Lower lobe of right lung (tissue), 2 donors: ENCODE data around the gene LHFPL4. TPM values are rescaled to one million over a fixed set of nuclear protein-coding genes. Genes with fewer than 3 reads are reported as not detected.
"Not testable (repeated sequence)": the region's sequence is repeated elsewhere in the genome, so short reads cannot be mapped to it uniquely, and the experiment has no call there.

Experiments used
- ATAC-seq, 2 donors: fragments of 200-7000 bp; cut with Tn5 transposase; one replicate each; pipeline ENCODE4 v1.9.1; 2020 to 2022; ENCODE audit warnings: mild to moderate bottlenecking in 2 of 2, moderate library complexity in 2 of 2
- DNase-seq: peaks from one replicate; pipeline ENCODE4 v3.0.0-alpha.2; 2020
- H3K27ac ChIP-seq: fragments of 200-600 bp; one replicate; pipeline ENCODE4 v1.8.0; 2022
- H3K27me3 ChIP-seq: fragments of 200-600 bp; one replicate; pipeline ENCODE4 v1.8.0; 2022; ENCODE audit warnings: low read depth
- H3K36me3 ChIP-seq: fragments of 200-600 bp; one replicate; pipeline ENCODE4 v1.8.0; 2022; ENCODE audit warnings: mild to moderate bottlenecking
- H3K4me1 ChIP-seq: fragments of 200-600 bp; one replicate; pipeline ENCODE4 v1.8.0; 2022
- H3K4me3 ChIP-seq: fragments of 200-600 bp; one replicate; pipeline ENCODE4 v1.8.0; 2022; ENCODE audit warnings: mild to moderate bottlenecking
- H3K9me3 ChIP-seq: fragments of 200-600 bp; one replicate; pipeline ENCODE4 v1.8.0; 2022
- intact Hi-C: fragments of 100-400 bp; cut with DNase I; formaldehyde crosslinking; loops from one replicate; pipeline ENCODE4 v1.11.0; 2022
- total RNA-seq: library from RNA; stranded (reverse); fragmentation: NEBNext Ultra II Directional; extraction: Animal tissue kit (Norgen Biotek cat#: 25700); gene quantifications from one replicate; pipeline ENCODE4 v1.2.1, GENCODE V29; 2021
- TF ChIP-seq, protein P1 (sequence below): fragments of 200-600 bp; IDR thresholded peaks from one replicate; pipeline ENCODE4 v1.8.0; 2022; ENCODE audit warnings: antibody characterized with exemption, mild to moderate bottlenecking
- donor health status: DM: no; HTN: yes; CAD: no; lungs with severe emphysema.

Gene LHFPL4
- total RNA-seq, 1 donor from 2014 or later, result not detected

DNA sequence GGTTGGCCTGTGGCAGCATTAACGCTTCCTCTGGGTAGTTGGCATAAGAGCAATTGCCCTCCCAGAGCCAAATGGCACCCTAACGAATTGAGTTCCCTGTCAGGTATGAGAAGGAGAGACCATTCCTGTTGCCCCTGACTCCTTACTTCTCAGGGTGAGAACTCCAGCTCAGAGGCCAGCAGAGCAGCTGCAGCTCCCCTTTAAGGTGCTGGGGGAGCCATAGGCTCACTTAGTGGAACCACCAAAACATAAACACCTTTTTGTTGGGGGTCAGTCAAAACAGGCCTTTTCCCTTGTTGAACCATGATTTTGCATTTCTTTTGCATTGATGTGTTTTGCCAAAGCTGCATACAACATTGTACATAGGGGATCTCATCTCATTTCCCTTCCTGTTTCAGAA is 28.1 kb upstream of the LHFPL4 start:
- TF ChIP-seq, protein P1, sequence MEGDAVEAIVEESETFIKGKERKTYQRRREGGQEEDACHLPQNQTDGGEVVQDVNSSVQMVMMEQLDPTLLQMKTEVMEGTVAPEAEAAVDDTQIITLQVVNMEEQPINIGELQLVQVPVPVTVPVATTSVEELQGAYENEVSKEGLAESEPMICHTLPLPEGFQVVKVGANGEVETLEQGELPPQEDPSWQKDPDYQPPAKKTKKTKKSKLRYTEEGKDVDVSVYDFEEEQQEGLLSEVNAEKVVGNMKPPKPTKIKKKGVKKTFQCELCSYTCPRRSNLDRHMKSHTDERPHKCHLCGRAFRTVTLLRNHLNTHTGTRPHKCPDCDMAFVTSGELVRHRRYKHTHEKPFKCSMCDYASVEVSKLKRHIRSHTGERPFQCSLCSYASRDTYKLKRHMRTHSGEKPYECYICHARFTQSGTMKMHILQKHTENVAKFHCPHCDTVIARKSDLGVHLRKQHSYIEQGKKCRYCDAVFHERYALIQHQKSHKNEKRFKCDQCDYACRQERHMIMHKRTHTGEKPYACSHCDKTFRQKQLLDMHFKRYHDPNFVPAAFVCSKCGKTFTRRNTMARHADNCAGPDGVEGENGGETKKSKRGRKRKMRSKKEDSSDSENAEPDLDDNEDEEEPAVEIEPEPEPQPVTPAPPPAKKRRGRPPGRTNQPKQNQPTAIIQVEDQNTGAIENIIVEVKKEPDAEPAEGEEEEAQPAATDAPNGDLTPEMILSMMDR, result no peak
- Histone ChIP-seq H3K4me3 (no peak overlapping the region), H3K27ac (no peak overlapping the region), H3K27me3 (no peaks in the 10 kb centered on the region), H3K36me3 (no peaks in the 10 kb centered on the region), H3K9me3 (peaks cover 3% of the 10 kb centered on the region), H3K4me1 (no peaks in the 10 kb centered on the region)
- no peak for ATAC-seq
- intact Hi-C loops, result no loop called here
- no peak for DNase-seq

GRCh38 chr3:9569054-9569453 is 15.4 kb upstream of the LHFPL4 start:
- Histone ChIP-seq H3K9me3 (peaks cover 14% of the 10 kb centered on the region), H3K27me3 (no peaks in the 10 kb centered on the region), H3K4me3 (no peak overlapping the region), H3K4me1 (no peaks in the 10 kb centered on the region), H3K27ac (no peak overlapping the region), H3K36me3 (no peaks in the 10 kb centered on the region)
- DNase-seq (no peak), ATAC-seq (no peak)
- intact Hi-C loops, result no loop called here
- TF ChIP-seq, protein P1, result no peak

- intact Hi-C loops, result no loop called here
- no peaks in the 10 kb centered on the region for H3K36me3 ChIP-seq
- DNase-seq (no peak), ATAC-seq (no peak)
- H3K27me3 ChIP-seq, result no peaks in the 10 kb centered on the region
- no peak overlapping the region for H3K4me3 ChIP-seq
- H3K27ac ChIP-seq, result no peak overlapping the region
- H3K4me1 ChIP-seq, result no peaks in the 10 kb centered on the region
- TF ChIP-seq, protein P1, result no peak
- peaks cover 14% of the 10 kb centered on the region for H3K9me3 ChIP-seq
Measured at GRCh38 chr3:9565316-9565715, 11.7 kb upstream of the LHFPL4 start.

DNA sequence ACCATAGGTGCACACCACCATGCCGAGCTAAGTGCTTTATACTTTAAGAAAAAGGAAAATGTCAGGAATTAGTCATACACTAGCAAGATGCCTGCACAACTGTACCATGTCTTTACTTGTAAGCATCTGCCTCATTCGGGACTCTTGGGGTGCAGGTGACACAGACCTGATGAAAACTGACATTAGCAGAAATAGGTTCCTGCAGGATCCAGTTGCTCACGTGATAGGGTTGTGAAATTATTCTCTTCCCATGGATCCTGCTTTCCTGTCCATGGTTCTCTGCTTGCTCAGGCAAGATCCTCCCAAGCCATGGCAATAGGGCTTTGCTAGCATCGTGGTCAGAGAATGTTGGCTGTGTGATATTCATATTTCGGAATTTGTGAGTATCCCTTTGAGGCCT is 10.2 kb upstream of the LHFPL4 start:
- Histone ChIP-seq H3K27ac (no peak overlapping the region), H3K4me1 (no peaks in the 10 kb centered on the region), H3K36me3 (no peaks in the 10 kb centered on the region), H3K27me3 (no peaks in the 10 kb centered on the region), H3K9me3 (peaks cover 14% of the 10 kb centered on the region), H3K4me3 (no peak overlapping the region)
- DNase-seq, result no peak
- ATAC-seq, result no peak
- intact Hi-C loops, result no loop called here
- TF ChIP-seq, protein P1, result no peak

DNA sequence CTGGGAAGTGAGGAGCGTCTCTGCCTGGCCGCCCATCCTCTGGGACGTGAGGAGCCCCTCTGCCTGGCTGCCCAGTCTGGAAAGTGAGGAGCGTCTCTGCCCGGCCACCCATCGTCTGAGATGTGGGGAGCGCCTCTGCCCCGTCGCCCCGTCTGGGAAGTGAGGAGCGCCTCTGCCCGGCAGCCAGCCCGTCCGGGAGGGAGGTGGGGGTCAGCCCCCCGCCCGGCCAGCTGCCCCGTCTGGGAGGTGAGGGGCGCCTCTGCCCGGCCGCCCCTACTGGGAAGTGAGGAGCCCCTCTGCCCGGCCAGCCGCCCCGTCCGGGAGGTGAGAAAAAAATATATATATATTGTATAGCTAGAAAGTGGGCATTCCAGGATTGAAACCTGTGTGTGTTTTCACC is 6.4 kb upstream of the LHFPL4 start:
- H3K4me1 ChIP-seq, H3K27me3 ChIP-seq, H3K4me3 ChIP-seq, ATAC-seq, DNase-seq, H3K27ac ChIP-seq, H3K9me3 ChIP-seq, intact Hi-C loops, H3K36me3 ChIP-seq: not testable (repeated sequence)

DNA sequence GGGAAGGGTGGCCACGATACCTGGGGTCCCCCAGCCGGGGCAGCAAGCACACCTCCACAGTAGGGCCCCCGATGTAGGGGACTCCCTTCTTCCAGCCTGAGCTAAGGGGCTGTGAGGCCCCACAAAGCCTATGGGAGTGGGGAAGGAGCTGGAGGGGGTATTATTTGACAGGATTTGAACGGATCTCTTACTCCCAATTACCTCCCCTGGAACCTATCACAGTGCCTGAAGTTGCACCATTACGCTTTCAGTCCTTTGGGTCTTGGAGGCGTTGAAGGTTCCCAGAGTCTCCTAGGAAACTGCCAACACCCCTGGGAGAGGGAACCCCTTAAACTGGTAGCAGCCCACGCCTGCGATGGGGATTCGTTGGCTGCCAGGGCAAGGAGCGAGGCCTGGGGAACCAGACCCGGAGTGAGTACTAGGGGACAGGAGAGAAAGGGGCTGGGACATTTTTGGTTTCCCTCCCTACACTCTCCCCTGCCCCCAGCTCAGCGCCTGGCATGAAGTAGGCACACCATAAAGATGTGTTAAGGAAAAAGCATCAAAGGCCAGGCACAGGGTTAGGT is 409 bp upstream of the LHFPL4 start:
- intact Hi-C loops, result no loop called here
- Histone ChIP-seq H3K27ac (no peak overlapping the region), H3K36me3 (no peaks in the 10 kb centered on the region), H3K4me3 (no peak overlapping the region), H3K27me3 (peaks cover 38% of the 10 kb centered on the region), H3K4me1 (no peaks in the 10 kb centered on the region), H3K9me3 (no peaks in the 10 kb centered on the region)
- no peak for DNase-seq
- ATAC-seq, result no peak
- TF ChIP-seq, protein P1, result no peak
